Measurements from ENCODE around the gene SOX18. TPM values are rescaled to one million over a fixed set of nuclear protein-coding genes. Genes with fewer than 3 reads are reported as not detected.

The SOX18 gene
- total RNA-seq, 1 experiment from 2014 or later: 0.12 TPM

GRCh38 chr20:64068386-64069208 is 19.2 kb upstream of the SOX18 start:
- DNase-seq (ENCODE audit: low read depth): no peak

GRCh38 chr20:64067733-64068307 is 18.4 kb upstream of the SOX18 start:
- DNase-seq (ENCODE audit: low read depth): no peak

GRCh38 chr20:64067005-64067632 is 17.7 kb upstream of the SOX18 start:
- no peak for DNase-seq (ENCODE audit: low read depth)

- peak; percentile 81 for DNase-seq (ENCODE audit: low read depth)
Measured at GRCh38 chr20:64065974-64066343, 16.5 kb upstream of the SOX18 start.

GRCh38 chr20:64065062-64065973 is 15.9 kb upstream of the SOX18 start:
- no peak for DNase-seq (ENCODE audit: low read depth)

- DNase-seq (ENCODE audit: low read depth): peak; percentile 67
Measured at GRCh38 chr20:64064145-64064698, 14.8 kb upstream of the SOX18 start.

- peak; percentile 27 for DNase-seq (ENCODE audit: low read depth)
Measured at GRCh38 chr20:64063389-64064144, 14.1 kb upstream of the SOX18 start.

- peak; percentile 97 for DNase-seq (ENCODE audit: low read depth)
Measured at GRCh38 chr20:64062596-64063388, 13.4 kb upstream of the SOX18 start, which contains the start of gene TCEA2. TSS of gene TCEA2 (plus strand) at chr20:64063198. CDS start at chr20:64063313, 115 bp downstream.

GRCh38 chr20:64062276-64062595 is 12.8 kb upstream of the SOX18 start:
- no peak for DNase-seq (ENCODE audit: low read depth)

- no peak for DNase-seq (ENCODE audit: low read depth)
Measured at GRCh38 chr20:64058536-64058935, 9.1 kb upstream of the SOX18 start.

GRCh38 chr20:64057628-64058498 is 8.4 kb upstream of the SOX18 start:
- peak; percentile 58 for DNase-seq (ENCODE audit: low read depth)

GRCh38 chr20:64056889-64057627 is 7.6 kb upstream of the SOX18 start:
- no peak for DNase-seq (ENCODE audit: low read depth)

GRCh38 chr20:64056639-64056888 is 7.1 kb upstream of the SOX18 start:
- DNase-seq (ENCODE audit: low read depth): no peak

- peak; percentile 43 for DNase-seq (ENCODE audit: low read depth)
Measured at GRCh38 chr20:64055893-64056638, 6.6 kb upstream of the SOX18 start.

- DNase-seq (ENCODE audit: low read depth): no peak
Measured at GRCh38 chr20:64055396-64055892, 6.0 kb upstream of the SOX18 start.

GRCh38 chr20:64053841-64054661 is 4.6 kb upstream of the SOX18 start:
- peak; percentile 31 for DNase-seq (ENCODE audit: low read depth)
